ENCODE data around the gene KCP.

- no peak for TF ChIP-seq EZH2phosphoT487 (IDR thresholded peaks at IDR 0.05; ENCODE audit: borderline replicate concordance, low read depth, low read length)
- TF ChIP-seq, protein P1, sequence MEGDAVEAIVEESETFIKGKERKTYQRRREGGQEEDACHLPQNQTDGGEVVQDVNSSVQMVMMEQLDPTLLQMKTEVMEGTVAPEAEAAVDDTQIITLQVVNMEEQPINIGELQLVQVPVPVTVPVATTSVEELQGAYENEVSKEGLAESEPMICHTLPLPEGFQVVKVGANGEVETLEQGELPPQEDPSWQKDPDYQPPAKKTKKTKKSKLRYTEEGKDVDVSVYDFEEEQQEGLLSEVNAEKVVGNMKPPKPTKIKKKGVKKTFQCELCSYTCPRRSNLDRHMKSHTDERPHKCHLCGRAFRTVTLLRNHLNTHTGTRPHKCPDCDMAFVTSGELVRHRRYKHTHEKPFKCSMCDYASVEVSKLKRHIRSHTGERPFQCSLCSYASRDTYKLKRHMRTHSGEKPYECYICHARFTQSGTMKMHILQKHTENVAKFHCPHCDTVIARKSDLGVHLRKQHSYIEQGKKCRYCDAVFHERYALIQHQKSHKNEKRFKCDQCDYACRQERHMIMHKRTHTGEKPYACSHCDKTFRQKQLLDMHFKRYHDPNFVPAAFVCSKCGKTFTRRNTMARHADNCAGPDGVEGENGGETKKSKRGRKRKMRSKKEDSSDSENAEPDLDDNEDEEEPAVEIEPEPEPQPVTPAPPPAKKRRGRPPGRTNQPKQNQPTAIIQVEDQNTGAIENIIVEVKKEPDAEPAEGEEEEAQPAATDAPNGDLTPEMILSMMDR (conservative IDR thresholded peaks at IDR 0.05; ENCODE audit: low read length) = no peak
These were observed 35.0 kb downstream of the KCP start for GRCh38 chr7:128875523-128875948.
